Erythroblast (primary cell): ENCODE results near the gene RNF26.

ENCODE experiments used
- GATA1 ChIP-seq: IDR thresholded peaks from 2 replicates; pipeline ENCODE4 v1.6.1; 2011; ENCODE audit warnings: low read depth, mild to moderate bottlenecking, control low read depth, low read length, moderate library complexity
- POLR2A ChIP-seq: IDR thresholded peaks from 2 replicates; pipeline ENCODE4 v1.6.1; 2011; ENCODE audit warnings: mild to moderate bottlenecking, low read length

DNA sequence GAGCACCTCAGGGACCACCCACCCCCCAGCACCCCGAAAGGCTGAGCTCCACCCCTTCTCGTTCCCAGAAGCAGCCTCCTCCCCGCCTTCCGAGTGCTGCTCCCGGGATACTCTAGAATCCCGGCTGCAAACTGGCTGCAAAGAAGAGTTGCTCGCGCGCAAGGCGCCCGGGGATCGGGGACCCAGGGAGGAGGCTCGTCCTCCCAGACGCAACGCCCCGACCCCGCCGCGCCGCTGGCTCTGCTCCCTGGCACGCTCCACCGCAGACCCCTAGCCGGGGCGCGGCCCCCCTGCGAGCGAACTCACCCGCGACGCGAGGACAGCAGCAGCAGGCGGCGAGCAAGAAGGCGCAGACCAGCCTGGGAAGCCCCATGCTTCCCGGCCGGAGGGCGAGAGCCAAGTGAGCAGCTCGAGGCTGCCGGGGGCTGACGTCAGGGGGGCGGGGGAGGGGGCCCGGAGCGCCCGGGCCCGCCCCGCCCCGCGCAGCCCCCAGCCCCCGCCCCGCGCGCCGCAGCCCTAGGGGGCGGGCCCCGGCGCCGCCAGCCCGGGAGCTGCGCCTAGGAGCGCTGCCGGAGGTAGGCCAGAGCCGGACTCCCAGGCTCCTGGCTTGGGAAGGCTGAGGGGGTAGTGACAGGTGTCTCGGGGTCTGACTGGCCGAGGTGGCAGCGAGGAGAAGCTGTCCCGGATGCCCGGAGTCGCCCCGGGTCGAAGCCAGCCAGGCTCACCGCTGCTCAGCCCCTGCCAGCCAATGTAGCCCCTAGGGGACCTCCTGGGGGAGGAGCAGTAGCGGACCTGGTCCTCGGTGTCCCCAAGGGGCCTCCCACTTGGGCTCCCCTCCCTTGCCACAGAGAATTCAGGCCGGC is 17.4 kb upstream of the RNF26 start, which contains the start of gene MCAM:
- TF ChIP-seq POLR2A (no peak), GATA1 (no peak)
